ENCODE results near the gene KIAA1217.

KIAA1217 gene

GRCh38 chr10:24433705-24434104 is 224.8 kb downstream of the KIAA1217 start:
- no peak overlapping the region for H3K27ac ChIP-seq (ENCODE audit: low read depth, low read length)
- TF ChIP-seq CTCF (IDR thresholded peaks at IDR 0.05; ENCODE audit: insufficient read depth, low read length, poor library complexity, severe bottlenecking) (no peak), EZH2phosphoT487 (conservative IDR thresholded peaks at IDR 0.05; ENCODE audit: low read length) (no peak)
- H3F3A ChIP-seq (ENCODE audit: insufficient read depth) = no peaks in the 10 kb centered on the region

GRCh38 chr10:24434961-24435360 is 226.0 kb downstream of the KIAA1217 start:
- Histone ChIP-seq H3K9me3 (ENCODE audit: insufficient read depth, low read length) (no peaks in the 10 kb centered on the region), H3K36me3 (ENCODE audit: low read length) (no peaks in the 10 kb centered on the region), H3F3A (ENCODE audit: insufficient read depth) (no peaks in the 10 kb centered on the region), H3K27me3 (ENCODE audit: low read length) (no peaks in the 10 kb centered on the region), H3K27ac (ENCODE audit: low read depth, low read length) (no peak overlapping the region), H3K9ac (ENCODE audit: low read length) (no peak overlapping the region), H4K20me1 (ENCODE audit: low read depth, low read length) (no peaks in the 10 kb centered on the region), H3K4me2 (ENCODE audit: low read depth, low read length, poor library complexity, severe bottlenecking) (no peak overlapping the region), H3K4me3 (ENCODE audit: insufficient read depth, low read length, poor library complexity, severe bottlenecking) (no peak overlapping the region), H3K79me2 (ENCODE audit: insufficient read depth, low read length) (no peaks in the 10 kb centered on the region), H3K9me2 (replicated peaks; ENCODE audit: insufficient read depth, low read length) (no peaks in the 10 kb centered on the region), H2AFZ (ENCODE audit: low read depth, low read length, severe bottlenecking) (no peak overlapping the region)
- no peak for TF ChIP-seq EZH2phosphoT487 (conservative IDR thresholded peaks at IDR 0.05; ENCODE audit: low read length)

More at GRCh38 chr10:24433705-24434104, 224.8 kb downstream of the KIAA1217 start:
- H2AFZ ChIP-seq (ENCODE audit: low read depth, low read length, severe bottlenecking) = no peak overlapping the region
- no peaks in the 10 kb centered on the region for H4K20me1 ChIP-seq (ENCODE audit: low read depth, low read length)
- no peaks in the 10 kb centered on the region for H3K27me3 ChIP-seq (ENCODE audit: low read length)
- no peaks in the 10 kb centered on the region for H3K36me3 ChIP-seq (ENCODE audit: low read length)
- H3K4me2 ChIP-seq (ENCODE audit: low read depth, low read length, poor library complexity, severe bottlenecking) = no peak overlapping the region
- H3K9me3 ChIP-seq (ENCODE audit: insufficient read depth, low read length) = no peaks in the 10 kb centered on the region
- no peak overlapping the region for H3K9ac ChIP-seq (ENCODE audit: low read length)
- no peaks in the 10 kb centered on the region for H3K9me2 ChIP-seq (replicated peaks; ENCODE audit: insufficient read depth, low read length)
- H3K4me3 ChIP-seq (ENCODE audit: insufficient read depth, low read length, poor library complexity, severe bottlenecking) = no peak overlapping the region
- H3K79me2 ChIP-seq (ENCODE audit: insufficient read depth, low read length) = no peaks in the 10 kb centered on the region

GRCh38 chr10:24435374-24435773 is 226.4 kb downstream of the KIAA1217 start:
- H3K4me2 ChIP-seq (ENCODE audit: low read depth, low read length, poor library complexity, severe bottlenecking) = no peak overlapping the region
- TF ChIP-seq CTCF (IDR thresholded peaks at IDR 0.05; ENCODE audit: insufficient read depth, low read length, poor library complexity, severe bottlenecking) (no peak), EZH2phosphoT487 (conservative IDR thresholded peaks at IDR 0.05; ENCODE audit: low read length) (no peak)
- no peaks in the 10 kb centered on the region for H4K20me1 ChIP-seq (ENCODE audit: low read depth, low read length)
- no peaks in the 10 kb centered on the region for H3K27me3 ChIP-seq (ENCODE audit: low read length)
- H3K4me3 ChIP-seq (ENCODE audit: insufficient read depth, low read length, poor library complexity, severe bottlenecking) = no peak overlapping the region
- no peaks in the 10 kb centered on the region for H3K79me2 ChIP-seq (ENCODE audit: insufficient read depth, low read length)
- no peaks in the 10 kb centered on the region for H3F3A ChIP-seq (ENCODE audit: insufficient read depth)
- no peak overlapping the region for H3K9ac ChIP-seq (ENCODE audit: low read length)
- H3K27ac ChIP-seq (ENCODE audit: low read depth, low read length) = no peak overlapping the region
- no peaks in the 10 kb centered on the region for H3K36me3 ChIP-seq (ENCODE audit: low read length)
- H3K9me3 ChIP-seq (ENCODE audit: insufficient read depth, low read length) = no peaks in the 10 kb centered on the region
- no peaks in the 10 kb centered on the region for H3K9me2 ChIP-seq (replicated peaks; ENCODE audit: insufficient read depth, low read length)
- no peak overlapping the region for H2AFZ ChIP-seq (ENCODE audit: low read depth, low read length, severe bottlenecking)

GRCh38 chr10:24437302-24437701 is 228.4 kb downstream of the KIAA1217 start:
- Histone ChIP-seq H3K79me2 (ENCODE audit: insufficient read depth, low read length) (no peaks in the 10 kb centered on the region), H3K36me3 (ENCODE audit: low read length) (no peaks in the 10 kb centered on the region), H4K20me1 (ENCODE audit: low read depth, low read length) (no peaks in the 10 kb centered on the region), H3K4me3 (ENCODE audit: insufficient read depth, low read length, poor library complexity, severe bottlenecking) (no peak overlapping the region), H3K9me3 (ENCODE audit: insufficient read depth, low read length) (no peaks in the 10 kb centered on the region), H2AFZ (ENCODE audit: low read depth, low read length, severe bottlenecking) (no peak overlapping the region), H3K4me2 (ENCODE audit: low read depth, low read length, poor library complexity, severe bottlenecking) (no peak overlapping the region), H3K27ac (ENCODE audit: low read depth, low read length) (no peak overlapping the region), H3K27me3 (ENCODE audit: low read length) (no peaks in the 10 kb centered on the region), H3K9me2 (replicated peaks; ENCODE audit: insufficient read depth, low read length) (no peaks in the 10 kb centered on the region), H3K9ac (ENCODE audit: low read length) (no peak overlapping the region), H3F3A (ENCODE audit: insufficient read depth) (no peaks in the 10 kb centered on the region)
- TF ChIP-seq CTCF (IDR thresholded peaks at IDR 0.05; ENCODE audit: insufficient read depth, low read length, poor library complexity, severe bottlenecking) = no peak
- TF ChIP-seq EZH2phosphoT487 (conservative IDR thresholded peaks at IDR 0.05; ENCODE audit: low read length) = no peak
